ENCODE results near the gene PALD1.

Gene PALD1

GRCh38 chr10:70615784-70616522 is 137.4 kb downstream of the PALD1 start:
- TF ChIP-seq YY1 (IDR thresholded peaks at IDR 0.05; ENCODE audit: low read depth) (no peak), FOXM1 (IDR thresholded peaks at IDR 0.05; ENCODE audit: borderline replicate concordance, low read depth) (no peak), CREB1 (IDR thresholded peaks at IDR 0.05; ENCODE audit: low read depth) (no peak), CEBPB (IDR thresholded peaks at IDR 0.05) (no peak), TEAD4 (IDR thresholded peaks at IDR 0.05) (no peak), EP300 (IDR thresholded peaks at IDR 0.05; ENCODE audit: borderline replicate concordance) (no peak), RAD21 (IDR thresholded peaks at IDR 0.05; ENCODE audit: low read depth) (no peak), EGR1 (IDR thresholded peaks at IDR 0.05) (no peak), ZBTB7A (IDR thresholded peaks at IDR 0.05; ENCODE audit: low read depth) (no peak)
- TF ChIP-seq, protein P1, sequence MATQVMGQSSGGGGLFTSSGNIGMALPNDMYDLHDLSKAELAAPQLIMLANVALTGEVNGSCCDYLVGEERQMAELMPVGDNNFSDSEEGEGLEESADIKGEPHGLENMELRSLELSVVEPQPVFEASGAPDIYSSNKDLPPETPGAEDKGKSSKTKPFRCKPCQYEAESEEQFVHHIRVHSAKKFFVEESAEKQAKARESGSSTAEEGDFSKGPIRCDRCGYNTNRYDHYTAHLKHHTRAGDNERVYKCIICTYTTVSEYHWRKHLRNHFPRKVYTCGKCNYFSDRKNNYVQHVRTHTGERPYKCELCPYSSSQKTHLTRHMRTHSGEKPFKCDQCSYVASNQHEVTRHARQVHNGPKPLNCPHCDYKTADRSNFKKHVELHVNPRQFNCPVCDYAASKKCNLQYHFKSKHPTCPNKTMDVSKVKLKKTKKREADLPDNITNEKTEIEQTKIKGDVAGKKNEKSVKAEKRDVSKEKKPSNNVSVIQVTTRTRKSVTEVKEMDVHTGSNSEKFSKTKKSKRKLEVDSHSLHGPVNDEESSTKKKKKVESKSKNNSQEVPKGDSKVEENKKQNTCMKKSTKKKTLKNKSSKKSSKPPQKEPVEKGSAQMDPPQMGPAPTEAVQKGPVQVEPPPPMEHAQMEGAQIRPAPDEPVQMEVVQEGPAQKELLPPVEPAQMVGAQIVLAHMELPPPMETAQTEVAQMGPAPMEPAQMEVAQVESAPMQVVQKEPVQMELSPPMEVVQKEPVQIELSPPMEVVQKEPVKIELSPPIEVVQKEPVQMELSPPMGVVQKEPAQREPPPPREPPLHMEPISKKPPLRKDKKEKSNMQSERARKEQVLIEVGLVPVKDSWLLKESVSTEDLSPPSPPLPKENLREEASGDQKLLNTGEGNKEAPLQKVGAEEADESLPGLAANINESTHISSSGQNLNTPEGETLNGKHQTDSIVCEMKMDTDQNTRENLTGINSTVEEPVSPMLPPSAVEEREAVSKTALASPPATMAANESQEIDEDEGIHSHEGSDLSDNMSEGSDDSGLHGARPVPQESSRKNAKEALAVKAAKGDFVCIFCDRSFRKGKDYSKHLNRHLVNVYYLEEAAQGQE (IDR thresholded peaks at IDR 0.05; ENCODE audit: low read depth) = no peak
- TF ChIP-seq, protein P2, sequence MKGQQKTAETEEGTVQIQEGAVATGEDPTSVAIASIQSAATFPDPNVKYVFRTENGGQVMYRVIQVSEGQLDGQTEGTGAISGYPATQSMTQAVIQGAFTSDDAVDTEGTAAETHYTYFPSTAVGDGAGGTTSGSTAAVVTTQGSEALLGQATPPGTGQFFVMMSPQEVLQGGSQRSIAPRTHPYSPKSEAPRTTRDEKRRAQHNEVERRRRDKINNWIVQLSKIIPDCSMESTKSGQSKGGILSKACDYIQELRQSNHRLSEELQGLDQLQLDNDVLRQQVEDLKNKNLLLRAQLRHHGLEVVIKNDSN (IDR thresholded peaks at IDR 0.05) = no peak

DNA sequence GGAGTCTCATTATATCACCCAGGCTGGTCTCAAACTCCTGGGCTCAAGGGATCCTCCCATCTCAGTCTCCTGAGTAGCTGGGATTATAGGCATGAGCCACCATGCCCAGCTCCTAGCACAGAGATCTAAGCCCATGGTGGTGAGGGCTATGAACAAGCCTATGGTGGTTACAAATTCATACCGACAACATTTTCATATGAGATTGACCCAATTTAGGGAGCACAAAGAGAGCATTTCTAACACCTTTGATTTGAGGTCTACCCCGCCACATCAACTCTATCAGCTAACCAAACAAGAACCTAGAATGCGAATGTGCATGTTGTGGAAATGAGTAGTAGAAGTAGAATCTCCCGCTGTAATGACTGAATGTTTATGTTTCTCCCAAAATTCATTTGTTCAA is 138.2 kb downstream of the PALD1 start:
- TF ChIP-seq TCF12 (IDR thresholded peaks at IDR 0.05; ENCODE audit: low read depth) (no peak), TAF1 (IDR thresholded peaks at IDR 0.05; ENCODE audit: low read depth) (no peak), MAX (IDR thresholded peaks at IDR 0.05) (no peak), EP300 (IDR thresholded peaks at IDR 0.05; ENCODE audit: borderline replicate concordance) (no peak), EGR1 (IDR thresholded peaks at IDR 0.05) (no peak), RAD21 (IDR thresholded peaks at IDR 0.05; ENCODE audit: low read depth) (no peak), NFIC (IDR thresholded peaks at IDR 0.05) (no peak), FOXM1 (IDR thresholded peaks at IDR 0.05; ENCODE audit: borderline replicate concordance, low read depth) (no peak), ZBTB7A (IDR thresholded peaks at IDR 0.05; ENCODE audit: low read depth) (no peak), CREB1 (IDR thresholded peaks at IDR 0.05; ENCODE audit: low read depth) (no peak), YY1 (IDR thresholded peaks at IDR 0.05; ENCODE audit: low read depth) (no peak), CEBPB (IDR thresholded peaks at IDR 0.05) (no peak), TEAD4 (IDR thresholded peaks at IDR 0.05) (no peak)
- TF ChIP-seq, protein P1 (IDR thresholded peaks at IDR 0.05; ENCODE audit: low read depth) = no peak
- TF ChIP-seq, protein P2 (IDR thresholded peaks at IDR 0.05) = no peak

Data from Ishikawa (cell line).